WTC11 (cell line): ENCODE measurements around the gene INKA2.

Experiments used
- NFYB ChIP-seq: sonication (generic); formaldehyde crosslinking; conservative IDR thresholded peaks from 2 replicates; pipeline ENCODE4 v1.8.0; 2022; ENCODE audit warnings: low read depth, missing genetic modification reagents
- ZNF512 ChIP-seq: sonication (generic); formaldehyde crosslinking; IDR thresholded peaks from 2 replicates; pipeline ENCODE4 v1.8.1; 2022; ENCODE audit warnings: missing genetic modification reagents, borderline replicate concordance
- TF ChIP-seq, protein P1 (sequence below): fragments of 200-600 bp; IDR thresholded peaks from 2 replicates; pipeline ENCODE4 v1.8.0; 2022; ENCODE audit warnings: antibody characterized with exemption
- TF ChIP-seq, protein P2 (sequence below): sonication (generic); formaldehyde crosslinking; IDR thresholded peaks from 2 replicates; pipeline ENCODE4 v1.8.1; 2023; ENCODE audit warnings: mild to moderate bottlenecking, missing genetic modification reagents, moderate library complexity

DNA sequence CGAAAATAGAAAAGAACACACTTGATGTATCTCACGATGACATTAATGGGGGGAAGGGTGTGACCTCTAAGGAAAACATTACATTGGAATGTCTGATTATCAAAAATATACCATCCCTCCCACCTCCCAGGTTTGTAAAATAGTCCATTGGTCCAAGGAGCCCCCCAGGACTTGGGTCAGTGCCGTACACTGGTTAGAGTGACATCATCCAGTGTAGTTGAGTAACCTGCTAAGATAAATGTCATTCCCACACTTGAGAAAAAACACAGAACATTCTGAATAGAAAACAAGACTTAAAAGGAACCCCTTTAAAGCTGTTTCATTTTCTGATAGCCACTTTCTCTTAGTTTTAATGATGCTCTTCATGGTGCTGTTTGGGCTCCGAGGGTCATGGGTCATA, 31.7 kb upstream of the INKA2 start:
- TF ChIP-seq ZNF512 (CRISPR knock-in tag) (no peak), NFYB (CRISPR knock-in tag) (no peak)
- TF ChIP-seq, protein P1, sequence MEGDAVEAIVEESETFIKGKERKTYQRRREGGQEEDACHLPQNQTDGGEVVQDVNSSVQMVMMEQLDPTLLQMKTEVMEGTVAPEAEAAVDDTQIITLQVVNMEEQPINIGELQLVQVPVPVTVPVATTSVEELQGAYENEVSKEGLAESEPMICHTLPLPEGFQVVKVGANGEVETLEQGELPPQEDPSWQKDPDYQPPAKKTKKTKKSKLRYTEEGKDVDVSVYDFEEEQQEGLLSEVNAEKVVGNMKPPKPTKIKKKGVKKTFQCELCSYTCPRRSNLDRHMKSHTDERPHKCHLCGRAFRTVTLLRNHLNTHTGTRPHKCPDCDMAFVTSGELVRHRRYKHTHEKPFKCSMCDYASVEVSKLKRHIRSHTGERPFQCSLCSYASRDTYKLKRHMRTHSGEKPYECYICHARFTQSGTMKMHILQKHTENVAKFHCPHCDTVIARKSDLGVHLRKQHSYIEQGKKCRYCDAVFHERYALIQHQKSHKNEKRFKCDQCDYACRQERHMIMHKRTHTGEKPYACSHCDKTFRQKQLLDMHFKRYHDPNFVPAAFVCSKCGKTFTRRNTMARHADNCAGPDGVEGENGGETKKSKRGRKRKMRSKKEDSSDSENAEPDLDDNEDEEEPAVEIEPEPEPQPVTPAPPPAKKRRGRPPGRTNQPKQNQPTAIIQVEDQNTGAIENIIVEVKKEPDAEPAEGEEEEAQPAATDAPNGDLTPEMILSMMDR: no peak
- TF ChIP-seq, protein P2, sequence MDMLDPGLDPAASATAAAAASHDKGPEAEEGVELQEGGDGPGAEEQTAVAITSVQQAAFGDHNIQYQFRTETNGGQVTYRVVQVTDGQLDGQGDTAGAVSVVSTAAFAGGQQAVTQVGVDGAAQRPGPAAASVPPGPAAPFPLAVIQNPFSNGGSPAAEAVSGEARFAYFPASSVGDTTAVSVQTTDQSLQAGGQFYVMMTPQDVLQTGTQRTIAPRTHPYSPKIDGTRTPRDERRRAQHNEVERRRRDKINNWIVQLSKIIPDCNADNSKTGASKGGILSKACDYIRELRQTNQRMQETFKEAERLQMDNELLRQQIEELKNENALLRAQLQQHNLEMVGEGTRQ (CRISPR knock-in tag): no peak
